ENCODE results near the gene RSL24D1. TPM values are rescaled to one million over a fixed set of nuclear protein-coding genes. Genes with fewer than 3 reads are reported as not detected.

Gene RSL24D1
- total RNA-seq, 1 experiment from 2014 or later = 43.5 TPM

GRCh38 chr15:55195996-55196395 is 745 bp downstream of the RSL24D1 start:
- ChIA-PET POLR2A (ENCODE audit: unreplicated experiment) (no interaction called here), CTCF (no interaction called here)
- peak overlapping the region; percentile 90 for H3K9ac ChIP-seq (ENCODE audit: low read length)
- TF ChIP-seq EZH2 (IDR thresholded peaks at IDR 0.05; ENCODE audit: low read length, unreplicated experiment) (no peak), EZH2phosphoT487 (IDR thresholded peaks at IDR 0.05; ENCODE audit: borderline replicate concordance, low read length) (no peak), CTCF (conservative IDR thresholded peaks at IDR 0.05; ENCODE audit: low read depth, low read length) (no peak)
- peak overlapping the region; percentile 67 for H2AFZ ChIP-seq (ENCODE audit: low read length)
- H3K9me2 ChIP-seq (replicated peaks; ENCODE audit: low read length) = no peaks in the 10 kb centered on the region
- peaks cover 24% of the 10 kb centered on the region for H3K4me1 ChIP-seq (ENCODE audit: insufficient read depth, low read length)
- no peaks in the 10 kb centered on the region for H3K9me3 ChIP-seq (ENCODE audit: low read length)
- intact Hi-C loops (cut with micrococcal nuclease) = loop anchor here (5.0 kb wide), 1 partner anchor 96 kb away; no protein-coding TSS in a partner anchor
- no peak for ATAC-seq
- H3K27ac ChIP-seq (ENCODE audit: low read length) = peak overlapping the region; percentile 74; the same call in 1 of the 2 replicates
- no TSS peak for BruUV-seq (replicated peaks)
- no peaks in the 10 kb centered on the region for H3F3A ChIP-seq (ENCODE audit: low read length, unreplicated experiment)
- peak overlapping the region; percentile 91 for H3K4me3 ChIP-seq (ENCODE audit: low read length)
- peaks cover 58% of the 10 kb centered on the region for H3K79me2 ChIP-seq (ENCODE audit: low read length)
- no peak for DNase-seq
- H3K36me3 ChIP-seq (ENCODE audit: low read depth, low read length) = peaks cover 14% of the 10 kb centered on the region; the same call in 1 of the 2 replicates
- H3K4me2 ChIP-seq (ENCODE audit: low read length) = peak overlapping the region; percentile 96
- H3K27me3 ChIP-seq (ENCODE audit: low read length) = no peaks in the 10 kb centered on the region
- peaks cover 29% of the 10 kb centered on the region for H4K20me1 ChIP-seq (ENCODE audit: low read length)

DNA sequence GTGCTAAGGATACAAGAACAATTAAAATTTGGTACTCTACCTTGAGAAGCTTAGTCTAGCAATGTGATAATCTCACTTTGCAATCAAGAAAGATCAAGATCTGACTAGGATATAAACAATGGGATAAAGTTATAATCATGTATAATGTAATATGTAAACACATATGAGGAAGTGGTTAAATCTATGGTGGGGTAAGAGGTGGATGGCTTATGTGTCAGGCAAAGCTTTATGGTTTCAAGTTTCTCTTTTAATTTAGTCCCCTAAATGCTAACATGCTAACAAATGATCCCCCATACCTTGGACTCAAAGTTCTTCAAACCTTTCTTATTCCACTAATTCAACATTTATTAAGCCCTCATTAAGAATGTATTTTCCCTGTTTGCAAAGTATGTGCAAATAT is 2.5 kb downstream of the RSL24D1 start:
- peaks cover 24% of the 10 kb centered on the region for H3K4me1 ChIP-seq (ENCODE audit: insufficient read depth, low read length)
- CTCF ChIA-PET = no interaction called here
- peaks cover 29% of the 10 kb centered on the region for H4K20me1 ChIP-seq (ENCODE audit: low read length)
- peak overlapping the region; percentile 96 for H3K4me2 ChIP-seq (ENCODE audit: low read length)
- no peaks in the 10 kb centered on the region for H3K27me3 ChIP-seq (ENCODE audit: low read length)
- H2AFZ ChIP-seq (ENCODE audit: low read length) = no peak overlapping the region
- peaks cover 66% of the 10 kb centered on the region for H3K79me2 ChIP-seq (ENCODE audit: low read length)
- no peak overlapping the region for H3K27ac ChIP-seq (ENCODE audit: low read length)
- H3K9ac ChIP-seq (ENCODE audit: low read length) = no peak overlapping the region
- intact Hi-C loops (cut with micrococcal nuclease) = no loop called here
- POLR2A ChIA-PET (ENCODE audit: unreplicated experiment) = no interaction called here
- H3F3A ChIP-seq (ENCODE audit: low read length, unreplicated experiment) = no peaks in the 10 kb centered on the region
- H3K9me3 ChIP-seq (ENCODE audit: low read length) = no peaks in the 10 kb centered on the region
- H3K9me2 ChIP-seq (replicated peaks; ENCODE audit: low read length) = no peaks in the 10 kb centered on the region
- no peak for DNase-seq
- ATAC-seq = no peak
- peaks cover 23% of the 10 kb centered on the region; the same call in 1 of the 2 replicates for H3K36me3 ChIP-seq (ENCODE audit: low read depth, low read length)
- BruUV-seq (replicated peaks) = no TSS peak
- H3K4me3 ChIP-seq (ENCODE audit: low read length) = peak overlapping the region; percentile 91; the same call in 1 of the 2 replicates
- no peak for TF ChIP-seq EZH2 (IDR thresholded peaks at IDR 0.05; ENCODE audit: low read length, unreplicated experiment)
- TF ChIP-seq EZH2phosphoT487 (IDR thresholded peaks at IDR 0.05; ENCODE audit: borderline replicate concordance, low read length) = no peak
- no peak for TF ChIP-seq CTCF (conservative IDR thresholded peaks at IDR 0.05; ENCODE audit: low read depth, low read length)

GRCh38 chr15:55186331-55186730 is 10.4 kb downstream of the RSL24D1 start:
- Histone ChIP-seq H3K4me1 (ENCODE audit: insufficient read depth, low read length) (peaks cover 16% of the 10 kb centered on the region), H3K27me3 (ENCODE audit: low read length) (no peaks in the 10 kb centered on the region), H3K9ac (ENCODE audit: low read length) (no peak overlapping the region), H3K4me2 (ENCODE audit: low read length) (no peak overlapping the region), H3F3A (ENCODE audit: low read length, unreplicated experiment) (no peaks in the 10 kb centered on the region), H4K20me1 (ENCODE audit: low read length) (peaks cover 17% of the 10 kb centered on the region), H3K79me2 (ENCODE audit: low read length) (peaks cover 43% of the 10 kb centered on the region), H3K9me3 (ENCODE audit: low read length) (no peaks in the 10 kb centered on the region), H2AFZ (ENCODE audit: low read length) (no peak overlapping the region), H3K27ac (ENCODE audit: low read length) (no peak overlapping the region), H3K36me3 (ENCODE audit: low read depth, low read length) (peaks cover 43% of the 10 kb centered on the region), H3K4me3 (ENCODE audit: low read length) (no peak overlapping the region), H3K9me2 (replicated peaks; ENCODE audit: low read length) (no peaks in the 10 kb centered on the region)
- CTCF ChIA-PET = no interaction called here
- TF ChIP-seq EZH2 (IDR thresholded peaks at IDR 0.05; ENCODE audit: low read length, unreplicated experiment) (no peak), EZH2phosphoT487 (IDR thresholded peaks at IDR 0.05; ENCODE audit: borderline replicate concordance, low read length) (no peak), CTCF (conservative IDR thresholded peaks at IDR 0.05; ENCODE audit: low read depth, low read length) (no peak)
- intact Hi-C loops (cut with micrococcal nuclease) = no loop called here
- DNase-seq (no peak), ATAC-seq (no peak)
- POLR2A ChIA-PET (ENCODE audit: unreplicated experiment) = no interaction called here
- BruUV-seq (replicated peaks) = no TSS peak

Measured in PC-3 (cell line).